SK-N-SH (cell line): ENCODE measurements around the gene TPSG1. TPM values are rescaled to one million over a fixed set of nuclear protein-coding genes. Genes with fewer than 3 reads are reported as not detected.

Experiments used
- CTCF ChIA-PET: fragments of 300-600, 350-600 bp; formaldehyde crosslinking; extraction: SDS; loops from one replicate; lab custom pipeline; 2021; lab: Yijun Ruan, JAX
- POLR2A ChIA-PET: fragments of 350-600 bp; sonication (Branson Sonifier 250); formaldehyde crosslinking; extraction: SDS; loops from one replicate; lab custom pipeline; 2020; ENCODE audit warnings: antibody characterized with exemption, inconsistent platforms; lab: Yijun Ruan, JAX
- DNase-seq: peaks from one replicate; pipeline ENCODE4 v3.0.0; 2012
- H2AFZ ChIP-seq: fragments of 200-600 bp; sonication (generic); 2 replicates; pipeline ENCODE4 v1.8.1; 2016; ENCODE audit warnings: antibody characterized with exemption, mild to moderate bottlenecking, low read depth
- H3F3A ChIP-seq: fragments of 200-600 bp; sonication (generic); replicated peaks from 2 replicates; pipeline ENCODE3; 2016; ENCODE audit warnings: antibody characterized with exemption, mild to moderate bottlenecking; ENCODE audit not compliant: insufficient read depth
- H3K27ac ChIP-seq, 2 experiments: fragments of 200-500 bp in 1 of 2; fragments of 200-600 bp in 1 of 2; sonication (Bioruptor generic) in 1 of 2; sonication (generic), shearing (Covaris generic) in 1 of 2; 2 replicates each; pipeline versions ENCODE4 v1.5.1 to v1.6.1; 2014 to 2016; ENCODE audit warnings: low read depth in 2 of 2, inconsistent platforms in 1 of 2, low read length in 1 of 2, mild to moderate bottlenecking in 1 of 2, mixed read lengths in 1 of 2
- H3K27me3 ChIP-seq: fragments of 200-600 bp; sonication (generic), shearing (Covaris generic); 2 replicates; pipeline ENCODE4 v1.6.1; 2016; ENCODE audit warnings: mixed run types; ENCODE audit not compliant: insufficient read depth
- H3K36me3 ChIP-seq, 2 experiments: fragments of 200-500 bp in 1 of 2; fragments of 200-600 bp in 1 of 2; sonication (Bioruptor generic) in 1 of 2; sonication (generic) in 1 of 2; replicated peaks in 1 of 2; 2 replicates each; pipeline versions ENCODE3 to v1.5.1; 2014 to 2016; ENCODE audit warnings: low read length in 1 of 2, mild to moderate bottlenecking in 1 of 2; ENCODE audit not compliant: insufficient read depth in 2 of 2, control insufficient read depth in 1 of 2
- H3K4me1 ChIP-seq, 2 experiments: fragments of 200-500 bp in 1 of 2; fragments of 200-600 bp in 1 of 2; sonication (Bioruptor generic) in 1 of 2; sonication (generic), shearing (Covaris generic) in 1 of 2; 2 replicates each; pipeline versions ENCODE4 v1.5.1 to v1.6.1; 2014 to 2016; ENCODE audit warnings: low read depth in 1 of 2, low read length in 1 of 2, mixed run types in 1 of 2; ENCODE audit not compliant: insufficient read depth in 2 of 2, control insufficient read depth in 1 of 2
- H3K4me2 ChIP-seq: fragments of 200-600 bp; sonication (generic), shearing (Covaris generic); 2 replicates; pipeline ENCODE4 v1.6.1; 2017; ENCODE audit warnings: mixed run types
- H3K4me3 ChIP-seq, 2 experiments: fragments of 200-500 bp in 1 of 2; fragments of 200-600 bp in 1 of 2; sonication (Bioruptor generic) in 1 of 2; sonication (generic), shearing (Covaris generic) in 1 of 2; 2 replicates each; pipeline versions ENCODE4 v1.5.1 to v1.8.1; 2014 to 2016; ENCODE audit warnings: low read depth in 2 of 2, inconsistent platforms in 1 of 2, low read length in 1 of 2, mild to moderate bottlenecking in 1 of 2, mixed read lengths in 1 of 2, moderate library complexity in 1 of 2
- H3K79me2 ChIP-seq: fragments of 200-600 bp; sonication (generic); 2 replicates; pipeline ENCODE4 v1.8.1; 2017; ENCODE audit warnings: mild to moderate bottlenecking; ENCODE audit not compliant: insufficient read depth
- H3K9ac ChIP-seq: fragments of 200-600 bp; sonication (generic); 2 replicates; pipeline ENCODE4 v1.6.1; 2017; ENCODE audit warnings: mixed run types
- H3K9me2 ChIP-seq: fragments of 200-600 bp; sonication (generic); 2 replicates; pipeline ENCODE4 v1.6.1; 2017; ENCODE audit warnings: mixed run types
- H3K9me3 ChIP-seq: fragments of 200-600 bp; sonication (generic); 2 replicates; pipeline ENCODE4 v1.6.1; 2017; ENCODE audit warnings: mixed run types, mild to moderate bottlenecking, moderate library complexity
- H4K20me1 ChIP-seq: fragments of 200-600 bp; sonication (generic); 2 replicates; pipeline ENCODE4 v1.6.1; 2017; ENCODE audit warnings: mild to moderate bottlenecking, mixed run types; ENCODE audit not compliant: insufficient read depth
- CHD2 ChIP-seq: fragments of 150-350 bp; IDR thresholded peaks from 2 replicates; pipeline ENCODE4 v1.6.1; 2018; ENCODE audit warnings: low read length; ENCODE audit not compliant: partially characterized antibody
- EP300 ChIP-seq, 2 experiments: IDR thresholded peaks; 2 replicates each; pipeline versions ENCODE4 v1.4.0 to v1.6.1; 2012; ENCODE audit warnings: borderline replicate concordance in 1 of 2, low read depth in 1 of 2, low read length in 1 of 2
- FOSL2 ChIP-seq: IDR thresholded peaks from 2 replicates; pipeline ENCODE4 v1.4.0; 2012; ENCODE audit warnings: low read depth, mild to moderate bottlenecking, moderate library complexity, borderline replicate concordance
- FOXJ3 ChIP-seq: sonication (generic); formaldehyde crosslinking; IDR thresholded peaks from 2 replicates; pipeline ENCODE4 v1.5.1; 2020; ENCODE audit warnings: mild to moderate bottlenecking, missing genetic modification reagents
- FOXM1 ChIP-seq: IDR thresholded peaks from 2 replicates; pipeline ENCODE4 v1.4.0; 2012; ENCODE audit warnings: low read depth, mild to moderate bottlenecking
- GABPA ChIP-seq: IDR thresholded peaks from 2 replicates; pipeline ENCODE4 v1.4.0; 2012; ENCODE audit warnings: low read depth, mild to moderate bottlenecking
- IRF3 ChIP-seq: fragments of 150-350 bp; IDR thresholded peaks from 2 replicates; pipeline ENCODE4 v1.6.1; 2016; ENCODE audit warnings: mild to moderate bottlenecking, low read depth, low read length
- JUND ChIP-seq: IDR thresholded peaks from 2 replicates; pipeline ENCODE4 v1.4.0; 2012
- NFIC ChIP-seq: IDR thresholded peaks from 2 replicates; pipeline ENCODE4 v1.4.0; 2012; ENCODE audit warnings: borderline replicate concordance
- NRF1 ChIP-seq: IDR thresholded peaks from 2 replicates; pipeline ENCODE4 v1.6.1; 2012; ENCODE audit warnings: low read depth, mild to moderate bottlenecking, low read length
- POLR2AphosphoS5 ChIP-seq: IDR thresholded peaks from 2 replicates; pipeline ENCODE4 v1.6.1; 2012; ENCODE audit warnings: low read depth, low read length
- RFX5 ChIP-seq: IDR thresholded peaks from 2 replicates; pipeline ENCODE4 v1.6.1; 2012; ENCODE audit warnings: mild to moderate bottlenecking, improper control_type of control experiment, low read length
- SIN3A ChIP-seq: IDR thresholded peaks from 2 replicates; pipeline ENCODE4 v1.6.1; 2012; ENCODE audit warnings: low read depth, mild to moderate bottlenecking, low read length, moderate library complexity, borderline replicate concordance
- TAF1 ChIP-seq: IDR thresholded peaks from 2 replicates; pipeline ENCODE4 v1.6.1; 2012; ENCODE audit warnings: low read depth, mild to moderate bottlenecking, low read length, moderate library complexity, borderline replicate concordance
- TCF12 ChIP-seq: IDR thresholded peaks from 2 replicates; pipeline ENCODE4 v1.4.0; 2012
- USF2 ChIP-seq: fragments of 150-350 bp; IDR thresholded peaks from 2 replicates; pipeline ENCODE4 v1.6.1; 2017; ENCODE audit warnings: antibody characterized with exemption, low read length, low read depth, borderline replicate concordance
- YY1 ChIP-seq: IDR thresholded peaks from 2 replicates; pipeline ENCODE4 v1.4.0; 2012; ENCODE audit warnings: low read depth, mild to moderate bottlenecking
- ZBTB33 ChIP-seq: IDR thresholded peaks from 2 replicates; pipeline ENCODE4 v1.4.0; 2012; ENCODE audit warnings: low read depth, borderline replicate concordance
- WGBS: methylation state at CpG from one replicate; pipeline ENCODE4 v1.1.6; 2017; ENCODE audit warnings: low lambda C conversion rate; 5-methylcytosine and 5-hydroxymethylcytosine counted together
- polyA plus RNA-seq, 3 experiments: library from polyadenylated mRNA; depleted of rRNA; stranded (reverse); fragments of >200 nt; gene quantifications; 2 replicates each; pipeline ENCODE4 v1.2.3, GENCODE V29; 2012

Gene TPSG1
- polyA plus RNA-seq, 1 of the 3 experiments (the other 2 are of a cell fraction): not detected

- no peak overlapping the region for H3K9ac ChIP-seq
- H4K20me1 ChIP-seq: 0 out of 2 replicates have a peak, but pooled peaks cover 2% of the 10 kb centered on the region
- H3K4me1 ChIP-seq: no peaks in the 10 kb centered on the region
- H3F3A ChIP-seq: no peaks in the 10 kb centered on the region
- peaks cover 80% of the 10 kb centered on the region for H3K27me3 ChIP-seq
- POLR2A ChIA-PET: no interaction called here
- WGBS: 59% methylated on average over 29 of the region's 65 CpGs
- H3K79me2 ChIP-seq: no peaks in the 10 kb centered on the region
- no peaks in the 10 kb centered on the region for H3K9me3 ChIP-seq
- no peaks in the 10 kb centered on the region for H3K36me3 ChIP-seq
- CTCF ChIA-PET: no interaction called here
- H3K4me2 ChIP-seq: no peak overlapping the region
- no peaks in the 10 kb centered on the region for H3K9me2 ChIP-seq
- H3K27ac ChIP-seq: no peak overlapping the region
- no peak for TF ChIP-seq SIN3A
- no peak for TF ChIP-seq TAF1
- no peak for TF ChIP-seq POLR2AphosphoS5
- no peak for TF ChIP-seq ZBTB33
- no peak for TF ChIP-seq NFIC
- TF ChIP-seq CHD2: no peak
- no peak for TF ChIP-seq GABPA
- TF ChIP-seq EP300 (IDR thresholded peaks at IDR 0.05; ENCODE audit: borderline replicate concordance in 1 of 2, low read depth in 1 of 2, low read length in 1 of 2): no peak
- TF ChIP-seq, all 33 proteins: peak for 0
- no peak for DNase-seq
- Histone ChIP-seq H2AFZ (no peak overlapping the region), H3K4me3 (no peak overlapping the region)
Observed at GRCh38 chr16:1211451-1212268, 13.4 kb downstream of the TPSG1 start.

- Histone ChIP-seq H3K9me2 (no peaks in the 10 kb centered on the region), H3K9me3 (no peaks in the 10 kb centered on the region), H3K9ac (no peak overlapping the region), H3K79me2 (no peaks in the 10 kb centered on the region), H3F3A (no peaks in the 10 kb centered on the region)
- 38% methylated on average over 11 of the region's 23 CpGs for WGBS
- TF ChIP-seq EP300 (IDR thresholded peaks at IDR 0.05; ENCODE audit: borderline replicate concordance in 1 of 2, low read depth in 1 of 2, low read length in 1 of 2) (no peak), JUND (no peak), FOXJ3 (no peak), FOSL2 (no peak), POLR2AphosphoS5 (no peak), RFX5 (no peak), SIN3A (no peak), USF2 (no peak), TCF12 (no peak), FOXM1 (no peak), NRF1 (no peak), IRF3 (no peak), YY1 (no peak), GABPA (no peak), ZBTB33 (no peak)
- TF ChIP-seq, all 33 proteins: peak for 0
- Histone ChIP-seq H3K36me3 (no peaks in the 10 kb centered on the region), H3K27me3 (peaks cover 79% of the 10 kb centered on the region), H2AFZ (no peak overlapping the region), H3K4me3 (no peak overlapping the region), H3K27ac (no peak overlapping the region), H3K4me1 (no peaks in the 10 kb centered on the region), H3K4me2 (no peak overlapping the region), H4K20me1 (0 out of 2 replicates have a peak, but pooled peaks cover 2% of the 10 kb centered on the region)
- CTCF ChIA-PET: no interaction called here
- POLR2A ChIA-PET: no interaction called here
- DNase-seq: no peak
Observed at GRCh38 chr16:1210461-1210860, 14.6 kb downstream of the TPSG1 start.
